VCaP (cell line): Measurements from ENCODE around the gene GTF3C1.
"Not testable (repeated sequence)": the region's sequence is repeated elsewhere in the genome, so short reads cannot be mapped to it uniquely, and the experiment has no call there.

ENCODE experiments used
- H3K27ac ChIP-seq: fragments of 450-650 bp; 2 replicates; pipeline ENCODE4 v1.5.1; 2017
- CTCF ChIP-seq: fragments of 450-650 bp; conservative IDR thresholded peaks from 2 replicates; pipeline ENCODE4 v1.5.1; 2017; ENCODE audit warnings: mild to moderate bottlenecking, moderate library complexity

GTF3C1 gene

GRCh38 chr16:27433636-27434035 is 116.1 kb downstream of the GTF3C1 start:
- TF ChIP-seq CTCF: no peak
- no peak overlapping the region for H3K27ac ChIP-seq

- not testable (repeated sequence) for H3K27ac ChIP-seq
These were observed 116.5 kb downstream of the GTF3C1 start for GRCh38 chr16:27433191-27433590.

- H3K27ac ChIP-seq: no peak overlapping the region
- no peak for TF ChIP-seq CTCF
These were observed 117.2 kb downstream of the GTF3C1 start for GRCh38 chr16:27432558-27432957.

GRCh38 chr16:27431773-27432532 is 117.8 kb downstream of the GTF3C1 start:
- H3K27ac ChIP-seq: no peak overlapping the region
- TF ChIP-seq CTCF: no peak

- no peak for TF ChIP-seq CTCF
These were observed 118.7 kb downstream of the GTF3C1 start for GRCh38 chr16:27430923-27431484.

GRCh38 chr16:27430512-27430911 is 119.2 kb downstream of the GTF3C1 start:
- no peak for TF ChIP-seq CTCF
- H3K27ac ChIP-seq: no peak overlapping the region

More at GRCh38 chr16:27430923-27431484, 118.7 kb downstream of the GTF3C1 start:
- no peak overlapping the region for H3K27ac ChIP-seq

GRCh38 chr16:27429981-27430441 is 119.7 kb downstream of the GTF3C1 start:
- no peak for TF ChIP-seq CTCF
- no peak overlapping the region for H3K27ac ChIP-seq

- no peak overlapping the region for H3K27ac ChIP-seq
- TF ChIP-seq CTCF: no peak
These were observed 120.3 kb downstream of the GTF3C1 start for GRCh38 chr16:27429330-27429871.
